NAMALWA (cell line): ENCODE measurements around the gene DDRGK1.

ENCODE experiments used
- DNase-seq: peaks from one replicate; pipeline ENCODE4 v3.0.0-alpha.2; 2015; ENCODE audit warnings: low spot score

DDRGK1 gene

GRCh38 chr20:3235666-3236324, 31.3 kb upstream of the DDRGK1 start:
- no peak for DNase-seq

- no peak for DNase-seq
Measured at GRCh38 chr20:3233991-3234498, 29.6 kb upstream of the DDRGK1 start.

GRCh38 chr20:3233131-3233990, 28.9 kb upstream of the DDRGK1 start:
- no peak for DNase-seq

- DNase-seq = no peak
Measured at GRCh38 chr20:3231889-3232588, 27.6 kb upstream of the DDRGK1 start.

- no peak for DNase-seq
Measured at GRCh38 chr20:3231116-3231515, 26.6 kb upstream of the DDRGK1 start.

- no peak for DNase-seq
Measured at GRCh38 chr20:3229798-3230197, 25.3 kb upstream of the DDRGK1 start.

GRCh38 chr20:3229158-3229557, 24.7 kb upstream of the DDRGK1 start:
- DNase-seq = no peak

- DNase-seq = no peak
Measured at GRCh38 chr20:3228750-3229032, 24.2 kb upstream of the DDRGK1 start.

GRCh38 chr20:3227936-3228749, 23.7 kb upstream of the DDRGK1 start:
- DNase-seq = no peak

GRCh38 chr20:3227506-3227905, 23.0 kb upstream of the DDRGK1 start:
- DNase-seq = no peak

GRCh38 chr20:3226864-3227263, 22.4 kb upstream of the DDRGK1 start:
- no peak for DNase-seq

- no peak for DNase-seq
Measured at GRCh38 chr20:3226093-3226492, 21.6 kb upstream of the DDRGK1 start.

GRCh38 chr20:3224681-3225421, 20.4 kb upstream of the DDRGK1 start:
- DNase-seq = no peak

- DNase-seq = no peak
Measured at GRCh38 chr20:3223994-3224680, 19.7 kb upstream of the DDRGK1 start.

- no peak for DNase-seq
Measured at GRCh38 chr20:3223651-3223993, 19.1 kb upstream of the DDRGK1 start.

GRCh38 chr20:3222635-3223600, 18.4 kb upstream of the DDRGK1 start:
- peak; percentile 65 for DNase-seq

GRCh38 chr20:3221398-3222226, 17.1 kb upstream of the DDRGK1 start:
- no peak for DNase-seq

- peak; percentile 72 for DNase-seq
Measured at GRCh38 chr20:3218307-3218988, 14.0 kb upstream of the DDRGK1 start.
